Testis (tissue), 2 donors: ENCODE data around the gene PIK3C3.

Experiments used
- POLR2A ChIP-seq: fragments of 450-650 bp; IDR thresholded peaks from one replicate; pipeline ENCODE4 v1.6.1; 2017; ENCODE audit warnings: antibody characterized with exemption, mild to moderate bottlenecking, moderate library complexity
- TF ChIP-seq, protein P1 (sequence below), 3 experiments: fragments of 450-650 bp in 2 of 3; fragments of 200-600 bp in 1 of 3; sonication (generic) in 1 of 3; IDR thresholded peaks; one replicate each; pipeline ENCODE4 v1.5.1; 2016 to 2019; ENCODE audit warnings: antibody characterized with exemption in 3 of 3, mild to moderate bottlenecking in 2 of 3, moderate library complexity in 1 of 3

DNA sequence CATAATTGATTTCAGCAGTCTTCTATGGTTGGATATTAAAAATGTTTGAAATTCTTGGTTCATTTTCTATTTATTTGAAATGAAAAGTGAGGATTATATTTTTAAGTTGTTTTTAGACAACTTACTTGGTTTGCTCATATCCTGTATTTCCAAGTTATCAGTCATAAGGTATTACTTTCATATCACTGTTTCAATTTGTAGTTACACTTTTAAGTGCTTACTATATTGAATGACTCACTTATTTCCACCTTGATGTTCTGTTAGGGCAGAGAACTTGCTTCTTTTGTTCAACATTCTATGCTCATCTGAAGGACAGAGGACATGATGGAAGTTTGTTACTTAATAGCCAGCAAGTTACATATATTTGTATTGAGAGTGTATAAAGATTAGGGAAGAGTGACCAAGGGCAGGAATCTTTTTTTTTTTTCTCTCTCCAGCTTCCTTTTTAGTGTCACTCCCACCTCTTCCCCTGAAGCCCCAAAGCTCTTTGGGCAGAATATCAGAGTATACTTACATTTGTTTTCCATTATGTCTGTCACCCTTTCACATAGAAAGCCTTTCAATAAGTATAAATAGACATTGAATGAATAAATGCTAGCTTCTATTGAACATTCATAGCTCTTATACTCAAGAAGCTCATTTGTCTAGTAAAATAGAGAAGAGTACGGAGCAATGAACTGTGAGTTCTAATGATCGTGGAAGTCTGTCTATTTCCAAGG is 28.1 kb downstream of the PIK3C3 start:
- TF ChIP-seq, protein P1, sequence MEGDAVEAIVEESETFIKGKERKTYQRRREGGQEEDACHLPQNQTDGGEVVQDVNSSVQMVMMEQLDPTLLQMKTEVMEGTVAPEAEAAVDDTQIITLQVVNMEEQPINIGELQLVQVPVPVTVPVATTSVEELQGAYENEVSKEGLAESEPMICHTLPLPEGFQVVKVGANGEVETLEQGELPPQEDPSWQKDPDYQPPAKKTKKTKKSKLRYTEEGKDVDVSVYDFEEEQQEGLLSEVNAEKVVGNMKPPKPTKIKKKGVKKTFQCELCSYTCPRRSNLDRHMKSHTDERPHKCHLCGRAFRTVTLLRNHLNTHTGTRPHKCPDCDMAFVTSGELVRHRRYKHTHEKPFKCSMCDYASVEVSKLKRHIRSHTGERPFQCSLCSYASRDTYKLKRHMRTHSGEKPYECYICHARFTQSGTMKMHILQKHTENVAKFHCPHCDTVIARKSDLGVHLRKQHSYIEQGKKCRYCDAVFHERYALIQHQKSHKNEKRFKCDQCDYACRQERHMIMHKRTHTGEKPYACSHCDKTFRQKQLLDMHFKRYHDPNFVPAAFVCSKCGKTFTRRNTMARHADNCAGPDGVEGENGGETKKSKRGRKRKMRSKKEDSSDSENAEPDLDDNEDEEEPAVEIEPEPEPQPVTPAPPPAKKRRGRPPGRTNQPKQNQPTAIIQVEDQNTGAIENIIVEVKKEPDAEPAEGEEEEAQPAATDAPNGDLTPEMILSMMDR (IDR thresholded peaks at IDR 0.05): no peak
- no peak for TF ChIP-seq POLR2A
